A673 (cell line): Measurements from ENCODE around the gene CREM. TPM values are rescaled to one million over a fixed set of nuclear protein-coding genes. Genes with fewer than 3 reads are reported as not detected.

ENCODE experiments used
- BruUV-seq: library from RNA; stranded (reverse); fragments of 400-500 nt; replicated peaks from 2 replicates; lab custom pipeline; 2021; lab: Mats Ljungman, UMichigan
- CTCF ChIA-PET: fragments of 300-600 bp; sonication (Branson Sonifier 250); formaldehyde crosslinking; loops from one replicate; lab custom pipeline; 2022; ENCODE audit warnings: antibody characterized with exemption; lab: Charles Lee
- POLR2A ChIA-PET: fragments of 300-600 bp; sonication (Branson Sonifier 250); formaldehyde crosslinking; loops from one replicate; lab custom pipeline; 2022; ENCODE audit warnings: antibody characterized with exemption; ENCODE audit not compliant: low non-redundant PET; lab: Charles Lee
- DNase-seq: peaks from one replicate; pipeline ENCODE4 v3.0.0-alpha.2; 2015; ENCODE audit warnings: low spot score
- H3K27ac ChIP-seq: fragments of 200-600 bp; sonication (generic); 2 replicates; pipeline ENCODE4 v1.5.1; 2016; ENCODE audit warnings: mixed run types, low read depth, mild to moderate bottlenecking, mixed read lengths, antibody characterized with exemption, low read length; ENCODE audit not compliant: poor library complexity, severe bottlenecking
- H3K27me3 ChIP-seq: fragments of 200-600 bp; sonication (generic); replicated peaks from 2 replicates; pipeline ENCODE4 v1.6.1; 2017; ENCODE audit warnings: mixed run types, low read depth, mild to moderate bottlenecking, mixed read lengths, antibody characterized with exemption, low read length; ENCODE audit not compliant: insufficient read depth, poor library complexity
- H3K36me3 ChIP-seq: fragments of 200-600 bp; sonication (generic); 2 replicates; pipeline ENCODE4 v1.6.1; 2016; ENCODE audit warnings: mixed run types, mild to moderate bottlenecking, mixed read lengths, antibody characterized with exemption, low read length; ENCODE audit not compliant: insufficient read depth, poor library complexity, severe bottlenecking
- H3K4me1 ChIP-seq: fragments of 200-600 bp; sonication (generic); 2 replicates; pipeline ENCODE4 v1.6.1; 2017; ENCODE audit warnings: mixed run types, mild to moderate bottlenecking, mixed read lengths, antibody characterized with exemption, low read length; ENCODE audit not compliant: insufficient read depth, poor library complexity, severe bottlenecking
- H3K4me3 ChIP-seq: fragments of 200-600 bp; sonication (generic); 2 replicates; pipeline ENCODE4 v1.5.1; 2016; ENCODE audit warnings: low read depth, mixed run types, mild to moderate bottlenecking, mixed read lengths, low read length; ENCODE audit not compliant: poor library complexity, severe bottlenecking
- H3K9me3 ChIP-seq: fragments of 200-600 bp; sonication (generic); 2 replicates; pipeline ENCODE4 v1.6.1; 2016; ENCODE audit warnings: mixed run types, low read depth, mild to moderate bottlenecking, mixed read lengths, antibody characterized with exemption, low read length; ENCODE audit not compliant: poor library complexity, severe bottlenecking
- EZH2 ChIP-seq: fragments of 200-600 bp; sonication (generic); IDR thresholded peaks from 2 replicates; pipeline ENCODE4 v1.6.1; 2017; ENCODE audit warnings: borderline replicate concordance, low read depth, mild to moderate bottlenecking, mixed read lengths, antibody characterized with exemption, low read length; ENCODE audit not compliant: poor library complexity, severe bottlenecking
- intact Hi-C: fragments of 100-400 bp; cut with micrococcal nuclease; formaldehyde crosslinking; loops from one replicate; pipeline ENCODE4 v1.10.0; 2022; ENCODE audit not compliant: unreplicated experiment
- total RNA-seq: library from RNA; stranded (reverse); gene quantifications from 2 replicates; pipeline ENCODE4 v1.2.3, GENCODE V29; 2021
- TF ChIP-seq, protein P1 (sequence below): fragments of 300-800, 200-600 bp; sonication (generic); conservative IDR thresholded peaks from 2 replicates; pipeline ENCODE4 v1.5.1; 2017; ENCODE audit warnings: low read depth, mild to moderate bottlenecking, antibody characterized with exemption, low read length, moderate library complexity, mixed read lengths

The CREM gene
- total RNA-seq, 1 experiment from 2014 or later = 66.3 TPM

DNA sequence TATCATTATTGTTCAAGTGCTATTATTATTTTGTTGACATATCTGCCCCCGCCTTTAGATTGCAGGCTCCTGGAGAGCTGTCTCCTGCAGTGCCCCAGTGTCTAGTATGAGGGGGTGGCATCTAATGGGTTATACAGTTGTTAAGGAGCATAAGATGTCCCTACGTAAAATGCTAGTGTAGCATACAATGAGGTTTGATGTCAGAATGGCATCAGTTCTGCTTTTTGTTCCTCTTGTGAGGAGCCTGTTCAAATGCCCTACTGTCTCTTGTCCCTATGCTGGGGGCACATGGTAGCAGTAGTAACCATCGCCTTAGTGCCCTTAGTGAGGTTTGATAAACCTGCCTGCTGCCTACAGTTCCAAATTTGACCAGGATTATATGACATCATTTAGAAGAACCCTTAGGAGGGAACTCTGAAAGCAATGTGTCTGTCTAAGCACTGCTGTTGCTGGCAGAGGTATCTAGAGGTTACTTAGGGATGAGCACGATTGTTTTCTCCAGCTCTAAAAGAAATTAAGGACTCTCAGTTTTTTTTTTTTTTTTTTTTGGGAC, 9.7 kb downstream of the CREM start:
- no peaks in the 10 kb centered on the region for H3K27me3 ChIP-seq
- CTCF ChIA-PET = no interaction called here
- intact Hi-C loops = no loop called here
- peak; percentile 21 for DNase-seq
- H3K4me3 ChIP-seq = no peak overlapping the region
- no peak for TF ChIP-seq EZH2
- TF ChIP-seq, protein P1, sequence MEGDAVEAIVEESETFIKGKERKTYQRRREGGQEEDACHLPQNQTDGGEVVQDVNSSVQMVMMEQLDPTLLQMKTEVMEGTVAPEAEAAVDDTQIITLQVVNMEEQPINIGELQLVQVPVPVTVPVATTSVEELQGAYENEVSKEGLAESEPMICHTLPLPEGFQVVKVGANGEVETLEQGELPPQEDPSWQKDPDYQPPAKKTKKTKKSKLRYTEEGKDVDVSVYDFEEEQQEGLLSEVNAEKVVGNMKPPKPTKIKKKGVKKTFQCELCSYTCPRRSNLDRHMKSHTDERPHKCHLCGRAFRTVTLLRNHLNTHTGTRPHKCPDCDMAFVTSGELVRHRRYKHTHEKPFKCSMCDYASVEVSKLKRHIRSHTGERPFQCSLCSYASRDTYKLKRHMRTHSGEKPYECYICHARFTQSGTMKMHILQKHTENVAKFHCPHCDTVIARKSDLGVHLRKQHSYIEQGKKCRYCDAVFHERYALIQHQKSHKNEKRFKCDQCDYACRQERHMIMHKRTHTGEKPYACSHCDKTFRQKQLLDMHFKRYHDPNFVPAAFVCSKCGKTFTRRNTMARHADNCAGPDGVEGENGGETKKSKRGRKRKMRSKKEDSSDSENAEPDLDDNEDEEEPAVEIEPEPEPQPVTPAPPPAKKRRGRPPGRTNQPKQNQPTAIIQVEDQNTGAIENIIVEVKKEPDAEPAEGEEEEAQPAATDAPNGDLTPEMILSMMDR = no peak
- H3K27ac ChIP-seq = no peak overlapping the region
- H3K36me3 ChIP-seq = no peaks in the 10 kb centered on the region
- H3K4me1 ChIP-seq = peaks cover 18% of the 10 kb centered on the region
- H3K9me3 ChIP-seq = no peaks in the 10 kb centered on the region
- POLR2A ChIA-PET = interaction anchor here (0.6 kb wide), 1 partner anchor 59 kb away, joined by 5 read pairs; no protein-coding TSS in a partner anchor
- no TSS peak for BruUV-seq

DNA sequence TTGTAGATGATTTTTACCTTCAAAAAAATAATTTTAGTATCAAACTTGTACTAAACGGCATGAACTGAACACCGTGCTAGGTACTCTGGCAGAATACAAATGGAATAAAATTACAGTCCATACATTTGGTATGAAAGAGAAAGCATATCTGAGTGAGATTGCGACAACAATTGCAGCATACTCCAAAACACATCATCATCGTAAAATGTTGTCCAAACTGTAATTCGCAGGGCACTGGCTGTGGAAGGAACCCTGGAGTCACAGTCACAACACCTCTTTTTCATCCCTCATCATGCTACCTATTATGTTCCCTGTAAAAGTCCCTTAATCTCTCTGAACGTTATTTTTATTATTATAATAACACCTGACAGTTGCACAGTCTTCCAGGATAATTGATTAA, 13.5 kb downstream of the CREM start:
- H3K9me3 ChIP-seq = no peaks in the 10 kb centered on the region
- peaks cover 6% of the 10 kb centered on the region for H3K4me1 ChIP-seq
- ChIA-PET POLR2A (no interaction called here), CTCF (no interaction called here)
- no peaks in the 10 kb centered on the region for H3K27me3 ChIP-seq
- no peaks in the 10 kb centered on the region for H3K36me3 ChIP-seq
- intact Hi-C loops = no loop called here
- H3K27ac ChIP-seq = no peak overlapping the region
- TF ChIP-seq, protein P1 = no peak
- TF ChIP-seq EZH2 = no peak
- no peak overlapping the region for H3K4me3 ChIP-seq
- no peak for DNase-seq
- BruUV-seq = no TSS peak

DNA sequence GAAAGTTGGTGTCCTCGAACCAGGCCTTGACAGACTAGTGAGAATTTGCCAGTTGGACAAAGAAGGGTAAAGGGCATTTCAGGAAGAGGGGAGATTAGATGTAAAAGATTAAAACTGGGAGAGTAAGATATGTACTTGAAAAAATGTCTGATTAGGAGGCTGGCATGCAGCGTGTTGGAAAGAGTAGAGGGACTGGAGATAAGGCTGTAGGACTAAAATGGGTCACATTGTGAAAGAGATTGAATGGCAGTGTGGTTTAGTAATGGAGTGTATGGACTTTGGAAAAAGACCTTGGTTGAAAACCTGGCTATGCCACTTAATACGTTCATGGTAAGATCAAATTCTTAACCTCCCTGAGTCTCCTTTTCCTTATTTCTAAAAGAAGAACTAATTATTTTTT, 14.1 kb downstream of the CREM start:
- Histone ChIP-seq H3K4me1 (peaks cover 6% of the 10 kb centered on the region), H3K9me3 (no peaks in the 10 kb centered on the region), H3K4me3 (no peak overlapping the region), H3K27ac (no peak overlapping the region), H3K27me3 (no peaks in the 10 kb centered on the region), H3K36me3 (no peaks in the 10 kb centered on the region)
- TF ChIP-seq EZH2 = no peak
- TF ChIP-seq, protein P1 = no peak
- CTCF ChIA-PET = no interaction called here
- intact Hi-C loops = no loop called here
- BruUV-seq = no TSS peak
- DNase-seq = no peak
- POLR2A ChIA-PET = no interaction called here
